Putamen (tissue), 1 donor: ENCODE data around the gene NFATC4.
"Not testable (repeated sequence)": the region's sequence is repeated elsewhere in the genome, so short reads cannot be mapped to it uniquely, and the experiment has no call there.

Experiments
- DNase-seq: peaks from one replicate; pipeline ENCODE4 v3.0.0-alpha.2; 2016; ENCODE audit warnings: low spot score

The NFATC4 gene

DNA sequence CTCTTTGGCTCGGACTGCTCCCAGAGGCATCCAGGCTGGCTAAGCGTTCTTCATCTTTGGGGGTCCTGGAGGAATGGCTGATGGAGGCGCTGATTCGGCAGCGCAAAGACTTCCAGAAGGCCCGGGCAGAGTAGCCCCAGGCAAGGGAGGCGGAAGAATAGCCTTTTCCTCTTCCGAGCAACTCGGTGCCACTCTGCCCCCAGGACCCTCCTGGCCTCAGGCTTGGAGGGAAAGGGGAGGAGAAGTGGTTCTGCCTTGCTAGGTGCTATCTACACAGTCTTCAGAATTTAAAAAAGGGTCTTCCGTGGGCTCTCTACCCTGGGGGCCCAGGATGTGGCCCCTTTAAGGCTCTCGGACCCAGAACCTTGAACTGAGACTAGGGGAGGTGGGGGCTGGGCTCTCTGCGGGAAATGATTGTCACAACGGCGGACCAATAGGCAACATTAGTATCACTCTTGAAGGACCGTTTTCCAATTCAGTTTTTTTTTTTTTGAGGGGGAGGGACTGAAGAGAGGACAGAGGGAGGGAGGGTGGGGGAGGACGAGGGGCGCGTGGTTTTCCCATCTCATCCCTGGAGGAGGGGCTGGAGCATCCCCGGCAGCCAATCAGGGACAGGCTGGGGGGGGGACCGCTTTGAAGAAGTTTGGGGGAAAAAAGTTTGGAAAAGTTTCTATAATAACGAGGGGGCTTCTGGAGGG lies at the start of gene NFATC4:
NFATC4 (plus strand) TSS at position 671 of the 698 bp plus-strand sequence. CDS start 157 bp downstream, outside the sequence.
- peak; percentile 36 for DNase-seq

DNA sequence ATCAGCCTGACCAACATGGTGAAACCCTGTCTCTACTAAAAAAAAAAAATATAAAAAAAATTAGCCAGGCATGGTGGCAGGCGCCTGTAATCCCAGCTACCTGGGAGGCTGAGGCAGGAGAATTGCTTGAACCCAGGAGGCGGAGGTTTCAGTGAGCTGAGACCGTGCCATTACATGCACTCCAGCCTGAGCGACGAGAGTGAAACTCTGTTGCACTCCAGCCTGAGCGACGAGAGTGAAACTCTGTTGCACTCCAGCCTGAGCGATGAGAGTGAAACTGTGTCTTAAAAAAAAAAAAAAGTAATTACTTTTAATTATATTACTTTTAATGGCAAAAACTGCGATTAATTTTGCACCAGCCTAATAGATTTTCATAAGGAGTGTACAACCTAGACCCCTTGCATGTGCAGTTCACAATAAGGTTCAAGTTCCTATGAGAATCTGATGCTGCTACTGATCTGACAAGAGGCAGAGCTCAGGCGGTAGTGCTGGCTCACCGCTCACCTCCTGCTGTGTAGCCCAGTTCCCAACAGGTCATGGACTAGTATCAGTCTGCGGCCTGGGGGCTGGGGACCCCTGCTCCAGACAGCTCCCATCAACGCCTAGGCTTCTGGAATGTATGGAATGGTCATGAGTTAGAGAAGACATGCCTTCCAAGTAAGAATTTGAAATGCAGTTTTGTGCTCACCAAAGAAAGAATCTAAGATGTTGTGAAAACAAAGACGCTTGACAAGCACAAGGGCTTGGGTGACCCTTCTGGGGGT lies 46.6 kb upstream of the NFATC4 start:
- no peak for DNase-seq

DNA sequence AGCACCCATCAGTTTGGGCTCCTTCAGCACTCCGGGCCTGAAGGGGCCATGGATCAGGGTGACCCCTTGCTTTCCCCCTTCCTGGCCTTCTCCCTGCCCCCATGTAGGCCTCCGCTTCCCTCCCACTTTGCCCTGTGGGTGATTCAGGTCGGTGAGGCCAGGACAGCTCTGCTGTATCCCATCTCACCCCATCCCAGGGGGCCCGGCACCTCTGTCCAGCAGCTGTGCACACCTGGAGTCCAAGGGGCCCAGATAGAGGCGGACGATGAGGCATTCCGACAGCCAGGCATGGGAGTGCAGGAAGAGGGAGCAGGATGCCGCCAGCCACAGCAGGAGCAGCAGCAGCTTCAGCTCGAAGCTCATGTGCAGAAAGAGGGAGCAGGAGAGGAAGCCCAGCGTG lies 45.3 kb upstream of the NFATC4 start:
- no peak for DNase-seq

DNA sequence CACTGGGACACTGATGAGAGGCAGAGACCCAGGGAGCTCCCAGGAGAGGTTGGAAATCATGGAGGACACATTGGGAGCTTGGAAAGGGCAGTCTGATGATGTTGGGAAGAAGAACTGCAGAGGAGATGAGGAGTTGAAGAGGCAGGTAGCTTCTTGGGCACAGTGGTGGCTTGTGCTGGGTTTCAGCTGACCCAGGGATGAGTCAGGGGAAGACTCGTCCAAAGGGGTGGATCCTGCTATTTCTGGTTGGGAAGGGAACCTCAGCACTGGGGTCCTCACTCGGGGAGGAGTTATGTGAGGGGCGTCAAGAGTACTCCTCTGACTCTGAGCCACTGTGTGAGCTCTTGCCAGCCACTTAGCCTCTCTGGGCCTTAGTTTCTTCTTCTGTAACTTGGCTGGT lies 44.6 kb upstream of the NFATC4 start:
- DNase-seq, result no peak

DNA sequence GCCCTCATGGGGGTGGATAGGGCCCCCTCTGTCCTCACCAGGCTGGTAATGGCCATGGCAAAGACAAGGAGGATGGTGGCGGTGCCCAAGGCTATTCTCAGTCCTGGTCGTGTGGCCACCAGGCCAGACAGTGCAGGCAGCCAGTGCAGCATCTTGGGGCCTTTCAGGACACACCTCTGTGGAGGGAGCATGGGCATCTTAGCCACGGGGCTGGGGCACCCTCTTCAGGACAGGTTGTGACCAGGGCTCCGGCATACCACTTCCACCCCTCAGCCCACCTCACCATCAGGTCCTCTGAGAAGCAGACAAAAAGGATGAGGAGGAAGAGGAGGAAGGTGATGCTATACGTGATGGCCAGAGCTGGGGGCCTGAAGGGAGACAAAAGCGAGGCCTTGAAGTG lies 44.0 kb upstream of the NFATC4 start:
- DNase-seq, result no peak

DNA sequence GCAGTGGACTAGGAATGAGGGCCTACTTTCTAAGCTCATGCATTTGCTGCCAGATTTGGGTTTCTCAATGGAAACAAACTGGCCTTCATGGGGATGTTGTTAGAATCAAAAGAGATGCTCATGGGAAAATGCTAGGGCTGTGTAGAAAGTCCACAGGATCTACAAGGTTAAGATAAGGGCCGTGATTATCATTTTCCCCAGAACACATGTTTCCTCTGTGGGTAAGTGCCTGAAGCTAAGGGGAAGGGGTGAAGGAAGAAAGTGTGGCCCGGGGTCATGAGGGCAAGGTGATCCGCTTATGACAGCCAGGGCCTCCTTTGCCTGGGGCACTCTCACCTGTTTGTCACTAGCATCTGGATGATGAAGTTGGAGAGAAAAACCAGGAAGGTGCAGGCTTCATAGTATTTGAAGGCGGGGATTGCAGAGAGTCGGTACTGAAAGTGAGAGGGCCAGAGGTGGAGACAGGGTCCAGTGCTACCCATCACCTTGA lies 42.9 kb upstream of the NFATC4 start:
- DNase-seq, result no peak

DNA sequence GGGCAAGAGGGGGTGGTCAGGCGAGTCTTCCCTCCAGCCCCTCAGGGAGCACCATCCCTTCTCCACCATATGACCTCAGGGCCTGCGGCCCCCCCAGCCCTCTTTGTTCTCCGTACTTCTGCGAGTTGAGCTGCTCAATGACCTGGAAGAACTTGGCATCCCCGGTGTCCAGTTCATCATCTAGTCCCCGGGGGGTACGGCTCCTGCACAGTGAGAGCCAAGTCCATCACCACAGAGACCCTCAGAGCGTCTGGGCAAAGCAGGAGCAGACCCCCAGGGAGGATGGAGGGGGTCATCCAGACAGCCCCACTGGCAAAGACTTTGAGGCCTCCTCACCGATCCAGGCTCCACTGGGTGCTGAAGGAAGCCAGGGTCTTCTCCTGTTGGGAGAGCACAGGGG lies 42.0 kb upstream of the NFATC4 start:
- no peak for DNase-seq

DNA sequence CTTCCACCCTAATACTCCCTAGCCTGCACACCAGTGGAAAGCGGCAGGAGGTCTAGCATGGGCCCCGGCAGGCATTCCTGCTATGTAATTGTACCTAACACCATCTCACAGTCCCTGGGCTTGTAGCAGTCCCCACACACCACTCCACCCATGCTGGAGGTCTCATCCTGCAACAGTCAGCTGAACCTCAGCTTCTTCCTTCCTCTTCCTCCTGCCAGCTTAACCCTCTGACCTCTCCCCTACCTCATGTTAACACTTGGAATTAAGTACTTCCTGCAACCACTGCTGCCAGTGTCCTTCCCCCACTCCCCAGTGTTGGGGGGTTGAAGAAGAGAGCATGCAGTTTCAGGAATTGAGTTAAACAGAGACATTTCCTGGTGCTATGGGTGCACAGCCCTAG lies 40.7 kb upstream of the NFATC4 start:
- no peak for DNase-seq

DNA sequence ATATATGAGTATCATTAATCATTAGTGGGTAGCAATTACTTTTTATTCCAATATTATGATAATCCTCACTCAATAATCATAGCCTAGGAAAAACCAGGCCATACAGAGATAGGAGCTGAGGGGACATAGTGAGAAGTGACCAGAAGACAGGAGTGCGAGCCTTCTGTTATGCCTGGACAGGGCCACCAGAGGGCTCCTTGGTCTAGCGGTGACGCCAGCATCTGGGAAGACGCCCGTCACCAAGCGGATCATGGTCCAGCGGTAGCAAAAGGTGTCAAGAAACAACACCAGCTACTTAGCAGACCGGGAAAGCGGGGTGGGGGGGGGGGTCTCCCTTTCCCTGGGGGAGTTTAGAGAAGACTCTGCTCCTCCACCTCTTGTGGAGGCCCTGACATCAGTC lies 40.1 kb upstream of the NFATC4 start:
- not testable (repeated sequence) for DNase-seq

DNA sequence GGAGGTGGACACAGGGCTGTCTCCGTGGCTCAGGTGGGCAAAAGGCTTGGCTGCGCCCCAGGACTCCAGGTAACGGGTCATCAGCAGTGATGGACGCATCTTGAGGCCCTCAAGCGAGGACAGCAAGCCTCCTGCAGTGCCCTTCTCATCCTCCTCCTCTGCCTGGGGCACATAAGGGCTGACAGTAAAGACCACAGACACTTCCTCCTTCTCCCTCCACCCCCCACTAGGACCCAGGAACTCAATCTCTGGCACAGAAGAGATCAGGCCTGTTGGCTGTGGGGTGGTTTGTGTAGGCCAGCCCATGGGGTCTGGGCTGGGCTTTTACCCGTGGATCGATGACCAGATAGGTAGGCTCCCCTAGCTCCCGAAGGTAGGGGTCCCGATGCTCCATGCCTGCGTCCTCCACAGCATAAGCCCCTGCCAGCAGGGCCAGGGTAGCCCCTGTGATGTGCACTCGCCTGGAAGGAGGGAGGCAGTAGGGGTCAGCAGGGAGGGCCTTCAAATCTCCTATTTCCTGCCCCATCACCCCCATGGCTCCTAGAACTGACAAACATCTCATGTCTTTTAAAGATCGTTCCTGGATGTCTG lies 38.8 kb upstream of the NFATC4 start:
- DNase-seq, result no peak

DNA sequence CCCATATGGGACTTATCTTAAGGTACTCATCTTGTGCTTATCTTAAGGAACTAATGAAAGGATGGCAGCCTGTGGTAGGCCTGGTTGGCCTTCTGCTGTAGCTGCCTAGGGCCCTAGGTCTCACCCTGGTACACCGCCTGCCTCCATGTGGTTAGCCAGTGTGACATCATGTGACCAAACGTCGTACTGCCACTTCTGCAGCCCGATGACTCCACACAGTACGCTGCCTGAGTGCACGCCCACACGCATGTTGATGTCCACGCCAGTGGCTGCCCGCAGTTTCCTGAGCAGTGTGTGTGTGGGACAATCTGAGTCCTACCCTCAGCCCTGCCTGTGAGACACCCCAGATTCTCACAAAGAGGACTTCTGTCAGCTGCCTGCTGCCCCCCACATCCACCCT lies 38.2 kb upstream of the NFATC4 start:
- no peak for DNase-seq

DNA sequence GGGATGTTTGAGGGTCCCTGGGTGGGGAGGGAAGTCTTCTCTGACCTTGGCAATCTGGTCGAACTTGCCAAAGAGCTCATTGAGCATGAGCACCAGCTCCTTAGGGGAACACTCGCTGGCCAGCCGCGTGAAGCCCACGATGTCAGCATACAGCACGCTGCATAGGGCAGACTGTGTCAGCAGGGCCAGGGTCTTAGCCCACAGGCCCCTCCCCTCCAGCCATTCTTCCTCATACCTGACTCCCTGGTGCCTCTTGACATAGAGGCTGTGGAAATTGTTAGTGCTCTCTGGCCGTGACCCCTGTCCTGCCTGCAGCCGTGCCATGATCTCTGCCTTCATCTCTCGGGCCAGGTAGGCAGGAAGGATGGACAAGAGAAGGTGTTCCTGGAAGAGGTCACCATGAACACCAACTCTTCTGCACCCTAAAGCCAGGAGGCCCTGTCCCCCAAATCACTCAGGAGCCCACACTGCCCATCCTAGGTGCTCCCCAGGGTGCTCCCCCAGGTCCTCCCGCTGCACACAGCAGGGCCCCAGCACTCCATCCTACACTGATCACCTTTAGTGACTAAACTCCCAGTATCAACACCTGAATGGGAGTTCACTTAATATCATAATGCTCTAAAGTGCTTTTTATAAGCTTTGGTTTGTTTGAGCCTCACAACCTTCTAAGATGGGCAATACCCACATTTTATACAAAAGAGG lies 36.9 kb upstream of the NFATC4 start:
- no peak for DNase-seq

DNA sequence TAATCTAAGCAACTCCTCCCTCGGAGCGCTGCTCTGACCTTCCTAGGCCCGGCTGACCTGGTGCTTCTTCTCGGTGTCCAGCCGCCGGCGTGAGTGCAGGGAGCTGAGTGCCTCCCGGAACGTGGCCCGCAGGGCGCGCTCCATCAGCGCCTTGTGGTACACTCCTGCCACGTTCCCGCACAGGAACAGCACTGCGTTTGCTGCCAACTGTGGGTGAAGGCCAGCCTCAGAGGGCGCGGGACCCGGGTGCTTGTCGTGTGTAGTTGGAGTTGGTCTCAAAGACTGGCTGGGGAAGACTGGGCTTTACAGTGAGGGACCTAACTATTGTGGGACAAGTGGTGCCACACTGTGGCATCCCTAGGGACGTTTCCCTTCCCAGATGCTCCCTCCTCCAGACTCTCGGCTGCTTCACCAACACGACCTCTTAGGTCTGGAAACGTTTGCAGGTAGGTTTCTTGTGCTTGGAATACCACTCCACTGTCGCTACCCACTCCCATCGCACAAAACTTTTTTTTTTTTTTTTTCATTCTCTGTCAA lies 36.2 kb upstream of the NFATC4 start:
- no peak for DNase-seq

DNA sequence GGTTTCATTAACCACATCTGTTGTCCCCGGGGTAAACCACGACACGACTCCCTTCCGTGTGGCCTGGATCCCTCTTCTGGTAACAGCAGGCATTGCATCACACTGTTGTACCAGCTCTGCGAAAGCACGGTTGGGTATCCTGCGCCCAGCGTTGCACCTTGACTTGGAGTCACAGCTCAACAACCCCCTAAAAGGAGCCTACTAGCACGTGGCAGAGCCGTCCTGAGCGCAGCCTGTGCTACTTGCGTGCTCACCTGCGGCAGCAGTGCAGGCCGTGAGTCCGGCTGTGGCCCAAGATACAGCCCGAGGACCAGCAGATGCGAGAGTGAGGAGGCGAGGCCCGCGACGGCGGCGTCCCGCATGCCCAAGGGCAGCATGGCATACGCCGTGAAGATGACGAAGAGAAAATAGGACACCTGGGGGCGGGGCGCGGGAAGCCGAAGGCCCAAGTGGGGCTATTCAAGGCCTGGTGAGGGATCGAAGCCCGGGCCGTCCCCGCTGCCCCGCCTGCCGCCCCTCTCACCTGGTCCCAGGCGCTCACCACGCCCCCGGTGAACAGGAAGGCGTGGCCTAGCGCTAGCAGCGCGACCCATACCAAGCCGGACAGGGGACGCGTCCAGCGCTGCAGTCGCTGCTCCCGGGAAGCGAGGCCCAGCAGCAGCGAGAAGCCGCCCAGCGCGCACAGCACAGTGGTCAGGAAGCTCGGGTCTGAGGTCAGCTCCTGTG lies 35.6 kb upstream of the NFATC4 start:
- DNase-seq, result no peak

DNA sequence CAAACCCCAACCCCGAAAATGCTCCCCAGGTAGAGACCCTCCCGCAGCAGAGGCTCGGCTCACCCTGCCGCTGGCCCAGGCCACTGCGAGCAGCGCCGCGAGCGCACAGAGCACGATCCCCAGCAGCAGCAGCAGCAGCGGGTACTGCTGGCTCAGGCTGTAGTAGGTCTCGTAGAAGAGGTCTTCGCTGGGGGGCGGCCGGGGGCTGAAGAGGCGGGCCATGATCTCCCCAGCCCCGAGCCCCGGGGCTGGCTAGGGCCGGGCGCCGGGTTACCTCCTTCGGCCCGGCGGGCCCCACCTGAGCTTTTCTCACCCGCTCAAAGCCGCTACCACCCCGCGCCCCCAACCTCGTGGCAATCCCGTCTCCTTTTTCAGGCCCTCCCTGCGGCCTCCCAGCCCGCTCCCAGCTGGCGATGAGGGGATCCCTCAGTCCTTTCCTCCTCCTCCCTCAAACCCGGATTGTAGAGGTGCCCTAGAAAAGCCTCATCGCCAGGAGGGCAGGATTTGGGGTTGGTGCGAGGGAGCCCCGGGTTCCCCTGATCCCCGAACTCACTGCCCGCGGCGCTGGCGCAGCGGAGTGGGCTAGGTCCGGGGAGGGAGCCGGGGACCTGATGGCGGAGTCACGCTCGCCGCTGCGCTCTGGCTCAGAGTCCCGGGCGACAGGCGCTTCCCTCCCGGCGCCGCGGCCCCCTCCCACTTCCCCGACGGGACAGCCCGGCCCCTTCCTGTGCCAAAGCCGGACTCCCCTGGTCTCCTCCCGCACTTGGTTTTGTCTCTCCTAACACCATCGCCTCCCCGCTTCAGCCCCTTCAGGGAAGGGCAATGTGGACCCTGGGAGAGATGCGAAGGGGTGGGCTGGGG lies 33.3 kb upstream of the NFATC4 start, which contains the start of gene ADCY4:
ADCY4 (minus strand) TSS at position 641 of the 861 bp plus-strand sequence; CDS start at position 222, 419 bp downstream.
- DNase-seq, result no peak

DNA sequence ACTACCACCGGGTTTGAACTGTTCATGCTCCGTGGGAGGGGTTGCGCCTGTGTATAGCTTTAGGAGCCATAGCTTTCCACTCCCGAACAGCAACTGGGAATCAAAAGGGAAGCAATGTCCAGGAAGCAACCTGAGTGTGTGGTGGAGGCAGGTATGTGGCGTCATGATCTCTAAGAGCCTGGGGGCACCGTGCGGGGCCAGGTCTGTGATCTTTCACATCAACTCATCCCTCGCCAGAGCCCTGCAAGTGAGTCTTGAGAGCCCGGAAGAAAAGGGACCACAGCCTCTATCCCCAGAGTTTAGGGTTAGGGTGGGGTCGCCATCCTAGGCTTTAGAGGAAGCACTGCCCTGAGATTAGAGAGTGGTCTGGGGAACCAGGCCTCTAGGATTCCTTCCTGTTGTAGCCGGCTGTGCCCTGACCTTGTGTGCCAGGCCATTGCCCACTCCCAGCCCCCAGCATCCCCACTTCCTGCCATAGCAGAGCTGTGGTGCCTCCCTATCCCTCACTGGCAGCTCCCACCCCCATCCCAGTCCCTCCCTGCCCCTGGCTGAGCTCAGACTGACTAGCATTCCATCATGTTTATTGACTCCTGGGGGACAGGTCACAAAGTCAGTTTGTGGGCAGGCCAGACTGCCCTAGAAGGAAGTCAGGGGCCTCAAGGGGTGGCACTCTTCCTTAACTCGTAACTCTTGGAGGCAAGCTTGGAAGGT lies 32.4 kb upstream of the NFATC4 start:
- no peak for DNase-seq

DNA sequence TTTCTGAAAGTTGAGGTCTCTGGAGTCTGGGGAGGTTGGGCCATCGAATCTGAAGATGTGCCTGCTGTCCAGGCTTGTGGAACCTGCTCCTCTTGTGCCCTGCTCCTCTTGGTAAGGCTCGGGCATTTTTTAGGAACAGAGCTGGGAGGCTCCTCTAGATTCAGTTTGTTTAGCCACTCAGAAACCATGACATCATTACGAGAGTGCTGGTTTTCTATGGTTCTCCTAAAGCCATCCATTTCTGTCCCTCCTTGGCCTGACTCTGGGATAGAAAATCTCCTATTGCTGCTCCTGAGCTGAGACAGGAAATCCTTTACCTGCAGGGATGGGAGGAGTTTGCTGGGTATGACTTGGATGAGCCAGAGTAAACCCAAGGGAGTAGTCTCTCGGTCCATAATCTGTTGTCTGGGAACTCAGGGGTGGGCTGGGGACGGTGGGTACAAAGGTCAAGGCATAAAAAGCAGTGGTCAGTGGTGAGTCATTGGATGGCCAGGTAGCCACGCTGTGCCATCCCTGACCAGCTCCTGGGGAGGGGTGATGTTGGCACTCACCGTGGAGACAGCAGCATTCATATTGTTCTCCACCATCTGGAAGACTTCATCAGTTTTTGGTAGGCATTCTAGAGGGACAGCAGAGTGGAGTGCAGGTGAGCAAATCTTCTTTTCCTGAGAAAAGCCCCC lies 30.7 kb upstream of the NFATC4 start:
- no peak for DNase-seq

DNA sequence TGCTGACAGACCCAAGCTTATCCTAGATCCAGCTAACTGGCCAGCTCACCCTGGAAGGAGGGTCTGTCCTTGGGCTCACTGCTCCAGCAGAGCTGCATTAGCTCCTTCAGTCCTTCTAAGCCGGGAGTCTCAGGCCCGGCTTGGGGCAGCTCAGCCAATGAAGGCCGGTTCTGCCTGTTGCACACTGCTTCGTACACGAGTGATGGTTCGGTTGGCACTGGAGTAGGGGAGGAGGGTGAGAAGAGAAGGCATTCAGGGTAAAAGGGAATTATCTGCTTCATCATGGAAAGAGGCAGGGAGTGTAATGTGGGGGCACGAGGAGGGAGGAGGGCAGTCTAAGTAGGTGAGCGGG lies 30.2 kb upstream of the NFATC4 start:
- DNase-seq, result no peak

DNA sequence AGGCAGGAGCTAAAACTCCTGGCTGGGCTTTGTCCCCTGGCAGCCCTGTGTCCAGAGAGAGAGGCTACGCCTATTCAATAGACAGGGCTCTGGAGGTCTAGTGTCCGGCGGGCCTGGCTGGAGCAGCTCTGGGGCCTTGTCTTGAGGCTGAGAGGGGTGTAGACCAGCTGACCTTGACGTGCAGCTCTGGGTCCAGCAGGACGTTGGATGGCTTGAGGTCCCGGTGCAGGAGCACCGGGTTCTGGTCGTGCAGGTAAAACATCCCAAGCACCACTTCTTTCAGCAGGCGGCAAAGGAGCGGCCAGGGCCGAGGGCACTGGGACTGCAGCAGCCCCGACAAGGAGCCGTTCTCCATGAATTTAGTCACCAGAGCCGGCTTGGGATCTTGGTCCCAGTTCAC lies 29.1 kb upstream of the NFATC4 start:
- DNase-seq, result no peak
